ENCODE data around the gene FBXL17. TPM values are rescaled to one million over a fixed set of nuclear protein-coding genes. Genes with fewer than 3 reads are reported as not detected.

The FBXL17 gene
- total and polyA plus RNA-seq, 9 of the 15 experiments (the other 6 are each of a cell fraction or from before 2014, with no cell fraction given): 0.32 to 5.4 (median 1.8) TPM

- Histone ChIP-seq H4K20me1 (replicated peaks; ENCODE audit: control insufficient read depth, insufficient read depth, low read length) (no peaks in the 10 kb centered on the region), H3K36me3 (ENCODE audit: control insufficient read depth, insufficient read depth, low read length) (no peaks in the 10 kb centered on the region), H3K79me2 (ENCODE audit: control insufficient read depth, insufficient read depth, low read length) (no peaks in the 10 kb centered on the region), H3K9me3 (replicated peaks; ENCODE audit: control insufficient read depth, insufficient read depth, low read depth, low read length) (0 out of 2 replicates have a peak, but pooled peaks cover 3% of the 10 kb centered on the region), H3K9me1 (ENCODE audit: control insufficient read depth, insufficient read depth, low read length) (no peaks in the 10 kb centered on the region), H3K4me2 (ENCODE audit: insufficient read depth, low read length) (no peak overlapping the region), H3K4me1 (replicated peaks in 1 of 2; ENCODE audit: control insufficient read depth in 2 of 2, insufficient read depth in 2 of 2, low read length in 2 of 2) (no peaks in the 10 kb centered on the region), H2AFZ (ENCODE audit: low read depth, low read length) (no peak overlapping the region), H3K4me3 (no peak overlapping the region), H3K9ac (ENCODE audit: insufficient read depth in 1 of 2, low read depth in 2 of 2, low read length in 2 of 2) (no peak overlapping the region), H3K27me3 (ENCODE audit: control insufficient read depth in 2 of 2, insufficient read depth in 2 of 2, low read length in 2 of 2) (no peaks in the 10 kb centered on the region), H3K27ac (ENCODE audit: extremely low read depth, low read depth, low read length) (no peak overlapping the region)
- ChIA-PET CTCF (ENCODE audit: low intra/inter-chr PET ratio) (no interaction called here), POLR2A (no interaction called here)
- in situ Hi-C loops (cut with MboI): no loop called here
- FAIRE-seq: no peak
- BruUV-seq (replicated peaks): no TSS peak
- no peak for ATAC-seq
- intact Hi-C loops (cut with micrococcal nuclease): no loop called here
- DNase-seq (ENCODE audit: extremely low read depth in 1 of 4, low spot score in 3 of 4): no peak
- TF ChIP-seq ZNF24 (IDR thresholded peaks at IDR 0.05) (no peak), FOXK2 (conservative IDR thresholded peaks at IDR 0.05 in 1 of 2, IDR thresholded peaks at IDR 0.05 in 1 of 2; ENCODE audit: low read depth in 2 of 2) (no peak)
Measured at GRCh38 chr5:107968406-107968843, 413.5 kb downstream of the FBXL17 start.

- Histone ChIP-seq H3K79me2 (ENCODE audit: control insufficient read depth, insufficient read depth, low read length) (no peaks in the 10 kb centered on the region), H3K36me3 (ENCODE audit: control insufficient read depth, insufficient read depth, low read length) (no peaks in the 10 kb centered on the region), H3K9me3 (replicated peaks; ENCODE audit: control insufficient read depth, insufficient read depth, low read depth, low read length) (no peaks in the 10 kb centered on the region), H3K9me1 (ENCODE audit: control insufficient read depth, insufficient read depth, low read length) (no peaks in the 10 kb centered on the region), H2AFZ (ENCODE audit: low read depth, low read length) (no peak overlapping the region), H3K27ac (ENCODE audit: extremely low read depth, low read depth, low read length) (no peak overlapping the region), H3K27me3 (ENCODE audit: control insufficient read depth in 2 of 2, insufficient read depth in 2 of 2, low read length in 2 of 2) (no peaks in the 10 kb centered on the region), H3K4me1 (replicated peaks in 1 of 2; ENCODE audit: control insufficient read depth in 2 of 2, insufficient read depth in 2 of 2, low read length in 2 of 2) (no peaks in the 10 kb centered on the region), H4K20me1 (replicated peaks; ENCODE audit: control insufficient read depth, insufficient read depth, low read length) (no peaks in the 10 kb centered on the region), H3K4me3 (no peak overlapping the region), H3K4me2 (ENCODE audit: insufficient read depth, low read length) (no peak overlapping the region), H3K9ac (ENCODE audit: insufficient read depth in 1 of 2, low read depth in 2 of 2, low read length in 2 of 2) (no peak overlapping the region)
- intact Hi-C loops (cut with micrococcal nuclease) (no loop called here), in situ Hi-C loops (cut with MboI) (no loop called here)
- WGBS (ENCODE audit: insufficient coverage, low coverage, missing lambda C conversion rate): 0% methylated on average over 1 of the region's 1 CpG
- DNase-seq (ENCODE audit: extremely low read depth in 1 of 4, low spot score in 3 of 4) (no peak), FAIRE-seq (no peak), ATAC-seq (no peak)
- ChIA-PET CTCF (ENCODE audit: low intra/inter-chr PET ratio) (no interaction called here), POLR2A (no interaction called here)
- BruUV-seq (replicated peaks): no TSS peak
- TF ChIP-seq E2F3 (CRISPR knock-in tag; IDR thresholded peaks at IDR 0.05) (no peak), ZFP36 (IDR thresholded peaks at IDR 0.05; ENCODE audit: low read depth, low read length, partially characterized antibody) (no peak), KLF13 (tag; IDR thresholded peaks at IDR 0.05; ENCODE audit: borderline replicate concordance, low read depth) (no peak), SRSF9 (IDR thresholded peaks at IDR 0.05; ENCODE audit: borderline replicate concordance, low read depth, low read length) (no peak), KDM5B (IDR thresholded peaks at IDR 0.05; ENCODE audit: insufficient replicate concordance, low read depth, low read length) (no peak), ZNF717 (CRISPR knock-in tag; IDR thresholded peaks at IDR 0.05) (no peak), ETS2 (tag; IDR thresholded peaks at IDR 0.05; ENCODE audit: borderline replicate concordance, poor library complexity, severe bottlenecking) (no peak), ZBTB49 (CRISPR knock-in tag; IDR thresholded peaks at IDR 0.05; ENCODE audit: borderline replicate concordance) (no peak), MLLT1 (IDR thresholded peaks at IDR 0.05) (no peak)
Measured at GRCh38 chr5:107966201-107966600, 415.7 kb downstream of the FBXL17 start.

All from K562 (cell line).